Measurements from ENCODE around the gene PCSK1.

DNA sequence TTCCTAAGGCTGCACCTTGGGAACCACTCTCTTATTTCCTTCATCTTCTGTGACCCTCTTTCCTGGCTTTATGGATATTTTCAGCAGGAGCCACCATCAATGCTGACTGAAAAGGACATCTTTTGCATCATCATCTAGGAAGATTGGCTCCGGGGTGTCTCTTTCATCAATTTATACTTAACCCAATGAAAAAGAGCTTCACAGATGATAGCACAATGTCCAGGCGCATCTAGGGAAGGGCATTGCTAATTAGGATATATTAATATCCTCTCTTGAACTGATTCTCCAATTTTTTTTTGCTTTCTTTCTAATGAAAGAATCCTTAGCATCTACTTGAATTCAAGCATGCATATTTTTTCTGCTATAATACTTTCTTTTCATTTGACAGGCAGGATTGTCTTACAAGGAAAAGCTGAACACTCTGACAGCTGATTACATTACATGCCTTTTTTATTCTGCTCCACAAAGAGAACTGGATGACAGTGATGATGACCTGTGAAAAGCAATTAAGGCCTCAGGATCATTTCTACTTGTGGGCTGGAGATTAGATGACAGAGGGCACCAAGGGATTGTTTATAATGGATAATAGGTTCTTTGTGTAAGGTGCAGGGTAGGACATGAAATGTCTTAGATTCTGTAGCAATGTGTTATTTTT lies 60.2 kb downstream of the PCSK1 start:
- TF ChIP-seq EP300 (IDR thresholded peaks at IDR 0.05) (no peak), POLR2A (IDR thresholded peaks at IDR 0.05) (no peak)
- TF ChIP-seq, protein P1, sequence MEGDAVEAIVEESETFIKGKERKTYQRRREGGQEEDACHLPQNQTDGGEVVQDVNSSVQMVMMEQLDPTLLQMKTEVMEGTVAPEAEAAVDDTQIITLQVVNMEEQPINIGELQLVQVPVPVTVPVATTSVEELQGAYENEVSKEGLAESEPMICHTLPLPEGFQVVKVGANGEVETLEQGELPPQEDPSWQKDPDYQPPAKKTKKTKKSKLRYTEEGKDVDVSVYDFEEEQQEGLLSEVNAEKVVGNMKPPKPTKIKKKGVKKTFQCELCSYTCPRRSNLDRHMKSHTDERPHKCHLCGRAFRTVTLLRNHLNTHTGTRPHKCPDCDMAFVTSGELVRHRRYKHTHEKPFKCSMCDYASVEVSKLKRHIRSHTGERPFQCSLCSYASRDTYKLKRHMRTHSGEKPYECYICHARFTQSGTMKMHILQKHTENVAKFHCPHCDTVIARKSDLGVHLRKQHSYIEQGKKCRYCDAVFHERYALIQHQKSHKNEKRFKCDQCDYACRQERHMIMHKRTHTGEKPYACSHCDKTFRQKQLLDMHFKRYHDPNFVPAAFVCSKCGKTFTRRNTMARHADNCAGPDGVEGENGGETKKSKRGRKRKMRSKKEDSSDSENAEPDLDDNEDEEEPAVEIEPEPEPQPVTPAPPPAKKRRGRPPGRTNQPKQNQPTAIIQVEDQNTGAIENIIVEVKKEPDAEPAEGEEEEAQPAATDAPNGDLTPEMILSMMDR (IDR thresholded peaks at IDR 0.05), result no peak

Measured in ovary (tissue), 3 donors.